Ureter (tissue), 1 donor: ENCODE measurements around the gene CXCL9. TPM values are rescaled to one million over a fixed set of nuclear protein-coding genes. Genes with fewer than 3 reads are reported as not detected.
"Not testable (repeated sequence)": the region's sequence is repeated elsewhere in the genome, so short reads cannot be mapped to it uniquely, and the experiment has no call there.

Experiments
- DNase-seq: peaks from one replicate; pipeline ENCODE4 v3.0.0-alpha.2; 2020; ENCODE audit warnings: low spot score
- total RNA-seq: library from RNA; stranded (reverse); gene quantifications from one replicate; pipeline ENCODE4 v1.2.4, GENCODE V29; 2023
- donor health status: DM: yes; HTN: yes; CAD: no.

CXCL9 gene
- total RNA-seq, 1 donor from 2014 or later = 1.2 TPM

DNA sequence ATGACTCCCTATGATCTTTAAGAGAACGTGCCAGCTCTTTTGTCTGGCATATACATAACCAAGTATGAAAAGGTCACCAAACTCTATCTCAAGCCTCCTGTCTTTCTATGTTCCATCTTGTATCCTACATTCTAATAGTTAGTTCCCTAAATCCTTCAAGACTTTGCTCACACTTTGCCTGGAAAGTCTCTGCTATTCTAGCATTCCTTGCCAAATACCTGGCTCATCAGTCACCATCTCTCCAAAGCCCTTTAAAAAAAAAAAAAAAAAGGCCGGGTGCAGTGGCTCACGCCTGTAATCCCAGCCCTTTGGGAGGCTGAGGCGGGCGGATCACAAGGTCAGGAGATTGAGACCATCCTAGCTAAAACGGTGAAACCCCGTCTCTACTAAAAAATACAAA lies 48.8 kb downstream of the CXCL9 start:
- not testable (repeated sequence) for DNase-seq

DNA sequence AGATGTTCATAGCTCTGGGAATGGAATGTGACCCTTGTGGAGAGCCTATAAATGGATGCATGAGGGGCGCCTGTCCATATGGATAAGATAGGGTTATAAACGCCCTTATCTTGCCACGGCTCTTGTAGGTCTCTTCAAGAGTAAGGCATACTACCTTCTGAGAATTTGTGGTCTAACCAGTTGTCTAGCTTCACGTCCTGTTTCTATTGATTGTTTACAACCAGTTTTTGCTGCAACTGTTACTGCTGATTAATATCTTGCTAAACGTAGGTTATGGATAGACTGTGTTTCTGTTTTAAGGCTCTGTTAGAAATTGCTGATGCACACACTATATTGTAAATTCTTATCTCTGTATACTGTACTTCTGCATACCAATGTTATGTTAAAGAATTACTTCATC lies 52.5 kb downstream of the CXCL9 start:
- not testable (repeated sequence) for DNase-seq

DNA sequence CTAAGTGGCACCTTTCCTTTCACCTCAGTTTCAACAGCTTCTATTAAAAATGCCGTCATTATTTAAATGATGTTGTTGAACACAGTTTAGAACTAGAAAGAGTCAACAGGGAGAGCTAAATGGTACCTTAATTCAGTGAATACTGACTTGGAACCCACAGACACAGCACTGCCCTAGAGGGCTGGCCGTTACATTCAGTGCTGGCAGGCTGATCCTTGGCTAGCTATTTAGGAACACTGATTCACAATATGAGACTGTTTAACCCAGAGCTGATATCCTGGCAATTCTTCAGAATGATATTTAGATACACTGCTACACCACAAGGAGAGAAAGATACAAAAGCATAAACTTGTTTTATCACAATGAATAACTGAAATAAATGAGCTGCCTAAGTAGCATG lies 53.8 kb downstream of the CXCL9 start:
- DNase-seq = no peak

Other genes starting within 250 kb of the CXCL9 start
- gene PPEF2, start 105.1 kb downstream of the CXCL9 start, total RNA-seq = not detected
- 34.8 TPM for gene NAAA, start 66.5 kb downstream of the CXCL9 start, total RNA-seq
- 75.1 TPM for gene SDAD1, start 16.6 kb downstream of the CXCL9 start, total RNA-seq
- gene CXCL10, start 16.0 kb upstream of the CXCL9 start, total RNA-seq = 0.34 TPM
- gene CXCL11, start 28.6 kb upstream of the CXCL9 start, total RNA-seq = 0.31 TPM
- not detected for gene ART3, start 67.2 kb upstream of the CXCL9 start, total RNA-seq
- gene NUP54, start 140.9 kb upstream of the CXCL9 start, total RNA-seq = 47.2 TPM
- 228 TPM for gene SCARB2, start 206.3 kb upstream of the CXCL9 start, total RNA-seq
- gene FAM47E, start 244.2 kb upstream of the CXCL9 start, total RNA-seq = 9.6 TPM